GM12878 (cell line): ENCODE results near the gene XRN2. TPM values are rescaled to one million over a fixed set of nuclear protein-coding genes. Genes with fewer than 3 reads are reported as not detected.

Experiments
- ATAC-seq: fragments of 200-7000 bp; cut with Tn5 transposase; 3 replicates; pipeline ENCODE4 v1.9.1; 2020; ENCODE audit warnings: mild to moderate bottlenecking, moderate library complexity
- BruUV-seq: library from RNA; stranded (reverse); fragments of 400-500 nt; replicated peaks from 2 replicates; lab custom pipeline; 2021; lab: Mats Ljungman, UMichigan
- CTCF ChIA-PET: fragments of 300-600 bp; sonication (Branson Sonifier 250); formaldehyde crosslinking; extraction: SDS; loops from one replicate; lab custom pipeline; 2021; ENCODE audit warnings: inconsistent platforms; lab: Yijun Ruan, JAX
- POLR2A ChIA-PET: fragments of 350-600 bp; formaldehyde crosslinking; extraction: SDS; loops from one replicate; lab custom pipeline; 2021; ENCODE audit warnings: inconsistent platforms; lab: Charles Lee
- RAD21 ChIA-PET: fragments of 300-600 bp; sonication (Branson Sonifier 250); formaldehyde crosslinking; loops from one replicate; lab custom pipeline; 2023; ENCODE audit warnings: antibody characterized with exemption; ENCODE audit not compliant: unreplicated experiment; lab: Charles Lee
- SMC1A ChIA-PET: fragments of 300-600 bp; sonication (Branson Sonifier 250); formaldehyde crosslinking; loops from one replicate; lab custom pipeline; 2023; ENCODE audit not compliant: unreplicated experiment, uncharacterized antibody; lab: Charles Lee
- DNase-seq: peaks from one replicate; pipeline ENCODE4 v3.0.0-alpha.2; 2011; ENCODE audit warnings: low read depth, low spot score
- FAIRE-seq: peaks from 3 replicates; lab custom pipeline; 2011; peaks lifted over from hg19 to GRCh38; lab: Jason Lieb, UNC
- H2AFZ ChIP-seq: 2 replicates; pipeline ENCODE4 v1.6.0; 2011; ENCODE audit warnings: low read depth, low read length, control low read depth; ENCODE audit not compliant: control insufficient read depth
- H3K27ac ChIP-seq: 2 replicates; pipeline ENCODE4 v1.5.1; 2011; ENCODE audit warnings: control low read depth; ENCODE audit not compliant: control insufficient read depth, insufficient read depth
- H3K27me3 ChIP-seq, 2 experiments: replicated peaks in 1 of 2; 2 replicates each; pipeline versions ENCODE4 v1.6.0 to v1.6.1; 2011; ENCODE audit warnings: low read length in 1 of 2; ENCODE audit not compliant: control insufficient read depth in 2 of 2, insufficient read depth in 2 of 2
- H3K36me3 ChIP-seq, 2 experiments: 2 replicates each; pipeline ENCODE4 v1.5.1; 2011; ENCODE audit warnings: low read length in 1 of 2; ENCODE audit not compliant: control insufficient read depth in 2 of 2, insufficient read depth in 2 of 2
- H3K4me1 ChIP-seq: 2 replicates; pipeline ENCODE4 v1.6.1; 2011; ENCODE audit warnings: mild to moderate bottlenecking, low read length, moderate library complexity, mixed read lengths; ENCODE audit not compliant: control insufficient read depth, insufficient read depth
- H3K4me2 ChIP-seq: 2 replicates; pipeline ENCODE4 v1.6.0; 2011; ENCODE audit warnings: control low read depth; ENCODE audit not compliant: control insufficient read depth, insufficient read depth
- H3K4me3 ChIP-seq: fragments of 200-600 bp; sonication (generic); 2 replicates; pipeline ENCODE4 v1.5.1; 2016
- H3K79me2 ChIP-seq: 2 replicates; pipeline ENCODE4 v1.6.0; 2011; ENCODE audit warnings: low read length; ENCODE audit not compliant: control insufficient read depth, insufficient read depth
- H3K9ac ChIP-seq: 2 replicates; pipeline ENCODE4 v1.8.0; 2011; ENCODE audit warnings: low read length, control low read depth, mixed read lengths; ENCODE audit not compliant: control insufficient read depth, insufficient read depth
- H3K9me3 ChIP-seq: replicated peaks from 3 replicates; pipeline ENCODE4 v1.5.1; 2011; ENCODE audit warnings: mild to moderate bottlenecking, low read length; ENCODE audit not compliant: control insufficient read depth, insufficient read depth
- H4K20me1 ChIP-seq: 2 replicates; pipeline ENCODE4 v1.6.0; 2011; ENCODE audit not compliant: control insufficient read depth, insufficient read depth
- LARP7 ChIP-seq: fragments of 450-650 bp; IDR thresholded peaks from 2 replicates; pipeline ENCODE4 v1.6.1; 2017; ENCODE audit warnings: mild to moderate bottlenecking
- MYB ChIP-seq: fragments of 150-350 bp; IDR thresholded peaks from 2 replicates; pipeline ENCODE4 v1.6.1; 2014; ENCODE audit warnings: mild to moderate bottlenecking, low read depth, low read length, borderline replicate concordance
- RB1 ChIP-seq: fragments of 450-650 bp; formaldehyde crosslinking; IDR thresholded peaks from 2 replicates; pipeline ENCODE4 v1.6.1; 2017; ENCODE audit warnings: mild to moderate bottlenecking, borderline replicate concordance
- SREBF1 ChIP-seq: IDR thresholded peaks from 2 replicates; pipeline ENCODE4 v1.6.1; 2012; ENCODE audit warnings: mild to moderate bottlenecking, low read length
- TAF1 ChIP-seq: IDR thresholded peaks from 2 replicates; pipeline ENCODE4 v1.6.1; 2011; ENCODE audit warnings: mild to moderate bottlenecking, low read depth, low read length, borderline replicate concordance
- ZBED1 ChIP-seq: IDR thresholded peaks from 2 replicates; pipeline ENCODE4 v1.6.1; 2016; ENCODE audit warnings: borderline replicate concordance
- ZNF24 ChIP-seq: fragments of 450-650 bp; IDR thresholded peaks from 2 replicates; pipeline ENCODE4 v1.6.1; 2017; ENCODE audit warnings: antibody characterized with exemption, mild to moderate bottlenecking
- WGBS: methylation state at CpG from one replicate; pipeline ENCODE4 v1.1.6; 2016; ENCODE audit warnings: low lambda C conversion rate; ENCODE audit not compliant: insufficient replicate concordance, insufficient coverage; ENCODE audit errors: missing lambda C conversion rate; 5-methylcytosine and 5-hydroxymethylcytosine counted together
- in situ Hi-C: fragments of 300-500 bp; cut with MboI; formaldehyde crosslinking; loops from 9 replicates; pipeline ENCODE4 v1.14.3; 2018; ENCODE audit warnings: mixed read lengths
- intact Hi-C: fragments of 100-400 bp; cut with micrococcal nuclease; formaldehyde crosslinking; loops from one replicate; pipeline ENCODE4 v1.14.2; 2022; ENCODE audit not compliant: unreplicated experiment
- polyA plus RNA-seq, 11 experiments: library from polyadenylated mRNA; depleted of rRNA in 4 of 11; unstranded in 6 of 11; stranded (reverse) in 5 of 11; fragments of >200 nt; fragmentation: Nextera tagmentation in 4 of 11; fragmentation: Illumina TruSeq in 1 of 11; extraction: Ambion mirVana in 4 of 11; extraction: Trizol in 1 of 11; gene quantifications; 1 replicate in 1 of 11; 2 replicates in 10 of 11; pipeline versions ENCODE4 v1.2.1 to v1.2.3, GENCODE V29; 2011 to 2016; ENCODE audit warnings: inconsistent platforms in 2 of 11, missing spikeins in 2 of 11, low read depth in 1 of 11
- total RNA-seq, 4 experiments: library from RNA; depleted of rRNA in 3 of 4; stranded (reverse); fragments of >200 nt in 3 of 4; fragmentation: Illumina TruSeq in 1 of 4; extraction: Trizol in 1 of 4; gene quantifications; 2 replicates each; pipeline versions ENCODE4 v1.2.1 to v1.2.3, GENCODE V29; 2013 to 2021
- TF ChIP-seq, protein P1 (sequence below): IDR thresholded peaks from 2 replicates; pipeline ENCODE4 v1.6.1; 2012; ENCODE audit warnings: low read depth, low read length, improper control_type of control experiment

The XRN2 gene
- total and polyA plus RNA-seq, 10 of the 15 experiments (the other 5 are each of a cell fraction or from before 2014, with no cell fraction given): 59.7 to 97.8 (median 75.6) TPM

GRCh38 chr20:21301940-21302663 lies 1.0 kb upstream of the XRN2 start:
- in situ Hi-C loops: no loop called here
- ChIA-PET SMC1A (interaction anchor here (0.9 to 1.4 kb wide), 2 partner anchors 10 to 50 kb away, joined by 3 to 4 read pairs; no protein-coding TSS in a partner anchor), POLR2A (no interaction called here), RAD21 (interaction anchor here (0.7 to 1.8 kb wide), 2 partner anchors 36 to 66 kb away, joined by 3 to 4 read pairs; no protein-coding TSS in a partner anchor), CTCF (no interaction called here)
- Histone ChIP-seq H2AFZ (peak overlapping the region; percentile 81; the same call in 1 of the 2 replicates), H3K4me2 (peak overlapping the region; percentile 75), H4K20me1 (no peaks in the 10 kb centered on the region), H3K79me2 (peaks cover 41% of the 10 kb centered on the region), H3K9ac (peak overlapping the region; percentile 89), H3K9me3 (no peaks in the 10 kb centered on the region), H3K4me1 (no peaks in the 10 kb centered on the region)
- BruUV-seq: no TSS peak
- FAIRE-seq: no peak
- no peak for ATAC-seq
- 72% methylated on average over 9 of the region's 9 CpGs for WGBS
- TF ChIP-seq RB1: no peak
- TF ChIP-seq MYB: no peak
- no peak for TF ChIP-seq TAF1
- TF ChIP-seq, protein P1, sequence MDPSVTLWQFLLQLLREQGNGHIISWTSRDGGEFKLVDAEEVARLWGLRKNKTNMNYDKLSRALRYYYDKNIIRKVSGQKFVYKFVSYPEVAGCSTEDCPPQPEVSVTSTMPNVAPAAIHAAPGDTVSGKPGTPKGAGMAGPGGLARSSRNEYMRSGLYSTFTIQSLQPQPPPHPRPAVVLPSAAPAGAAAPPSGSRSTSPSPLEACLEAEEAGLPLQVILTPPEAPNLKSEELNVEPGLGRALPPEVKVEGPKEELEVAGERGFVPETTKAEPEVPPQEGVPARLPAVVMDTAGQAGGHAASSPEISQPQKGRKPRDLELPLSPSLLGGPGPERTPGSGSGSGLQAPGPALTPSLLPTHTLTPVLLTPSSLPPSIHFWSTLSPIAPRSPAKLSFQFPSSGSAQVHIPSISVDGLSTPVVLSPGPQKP: no peak
- no peak for TF ChIP-seq LARP7
- no peak for TF ChIP-seq ZNF24
- no peak for TF ChIP-seq SREBF1
- no peak for TF ChIP-seq ZBED1
- TF ChIP-seq, all 136 proteins: peak for 0
- H3K27ac ChIP-seq: no peak overlapping the region
- intact Hi-C loops: loop anchor here (10.0 kb wide), 1 partner anchor 177 kb away; the partner anchor contains the start of gene KIZ
- H3K27me3 ChIP-seq: no peaks in the 10 kb centered on the region
- peak overlapping the region; percentile 95 for H3K4me3 ChIP-seq
- no peaks in the 10 kb centered on the region; a peak in 1 of 4 replicates for H3K36me3 ChIP-seq
- DNase-seq: no peak
